Dermis microvascular lymphatic vessel endothelial cell (primary cell): ENCODE results near the gene FSD1. TPM values are rescaled to one million over a fixed set of nuclear protein-coding genes. Genes with fewer than 3 reads are reported as not detected.
"Not testable (repeated sequence)": the region's sequence is repeated elsewhere in the genome, so short reads cannot be mapped to it uniquely, and the experiment has no call there.

ENCODE experiments used
- DNase-seq, 2 donors: peaks; one replicate each; pipeline versions ENCODE4 v3.0.0 to v3.0.0-alpha.2; 2010; ENCODE audit warnings: low read depth in 2 of 2
- total RNA-seq: library from RNA; depleted of rRNA; stranded (reverse); fragments of >200 nt; gene quantifications from 2 replicates; pipeline ENCODE4 v1.2.1, GENCODE V29; 2014

FSD1 gene
- total RNA-seq: 6.3 and 7.4 TPM in 2 replicates

- DNase-seq: peak in 1 of 2 donors; percentile 32
These were observed at the start of gene FSD1 for GRCh38 chr19:4304538-4305256. Gene FSD1, plus strand, starts transcription at chr19:4304598. Its CDS starts 149 bp downstream, at chr19:4304747.

GRCh38 chr19:4256563-4256962, 47.8 kb upstream of the FSD1 start:
- DNase-seq: no peak

GRCh38 chr19:4257025-4257424, 47.4 kb upstream of the FSD1 start:
- no peak for DNase-seq

GRCh38 chr19:4258181-4258580, 46.2 kb upstream of the FSD1 start:
- no peak for DNase-seq

- DNase-seq: no peak
These were observed 43.7 kb upstream of the FSD1 start for GRCh38 chr19:4260613-4261191.

GRCh38 chr19:4264812-4265211, 39.6 kb upstream of the FSD1 start:
- no peak for DNase-seq

- no peak for DNase-seq
These were observed 38.0 kb upstream of the FSD1 start for GRCh38 chr19:4266253-4267000.

- peak in 1 of 2 donors; percentile 41 for DNase-seq
These were observed 37.1 kb upstream of the FSD1 start for GRCh38 chr19:4267101-4267900.

- no peak for DNase-seq
These were observed 36.2 kb upstream of the FSD1 start for GRCh38 chr19:4267901-4268815.

- no peak for DNase-seq
These were observed 35.5 kb upstream of the FSD1 start for GRCh38 chr19:4268816-4269430.

GRCh38 chr19:4272894-4273293, 31.5 kb upstream of the FSD1 start:
- DNase-seq: no peak

- DNase-seq: not testable (repeated sequence)
These were observed 30.1 kb upstream of the FSD1 start for GRCh38 chr19:4274321-4274686.

- DNase-seq: no peak
These were observed 27.2 kb upstream of the FSD1 start for GRCh38 chr19:4277191-4277696.

- no peak for DNase-seq
These were observed 26.4 kb upstream of the FSD1 start for GRCh38 chr19:4278010-4278409.

GRCh38 chr19:4278419-4279266, 25.8 kb upstream of the FSD1 start, which contains the start of gene SHD:
Gene SHD, plus strand, starts transcription at chr19:4279266. Its CDS starts 798 bp downstream, at chr19:4280064.
- DNase-seq: no peak

GRCh38 chr19:4279267-4279529, 25.2 kb upstream of the FSD1 start:
- no peak for DNase-seq

GRCh38 chr19:4279530-4280422, 24.6 kb upstream of the FSD1 start:
- no peak for DNase-seq
